Thyroid gland (tissue), 4 donors: ENCODE measurements around the gene CDH19.

Experiments used
- POLR2A ChIP-seq, 2 donors: fragments of 450-650 bp; IDR thresholded peaks; one replicate each; pipeline ENCODE4 v1.6.1; 2017; ENCODE audit warnings: antibody characterized with exemption in 2 of 2, mild to moderate bottlenecking in 2 of 2, moderate library complexity in 1 of 2
- TF ChIP-seq, protein P1 (sequence below), 6 experiments: fragments of 200-600 bp in 3 of 6; fragments of 450-650 bp in 3 of 6; sonication (generic) in 3 of 6; IDR thresholded peaks; one replicate each; pipeline ENCODE4 v1.5.1; 2016 to 2019; ENCODE audit warnings: antibody characterized with exemption in 6 of 6, mild to moderate bottlenecking in 2 of 6, inconsistent platforms in 1 of 6, moderate library complexity in 1 of 6

- TF ChIP-seq, protein P1, sequence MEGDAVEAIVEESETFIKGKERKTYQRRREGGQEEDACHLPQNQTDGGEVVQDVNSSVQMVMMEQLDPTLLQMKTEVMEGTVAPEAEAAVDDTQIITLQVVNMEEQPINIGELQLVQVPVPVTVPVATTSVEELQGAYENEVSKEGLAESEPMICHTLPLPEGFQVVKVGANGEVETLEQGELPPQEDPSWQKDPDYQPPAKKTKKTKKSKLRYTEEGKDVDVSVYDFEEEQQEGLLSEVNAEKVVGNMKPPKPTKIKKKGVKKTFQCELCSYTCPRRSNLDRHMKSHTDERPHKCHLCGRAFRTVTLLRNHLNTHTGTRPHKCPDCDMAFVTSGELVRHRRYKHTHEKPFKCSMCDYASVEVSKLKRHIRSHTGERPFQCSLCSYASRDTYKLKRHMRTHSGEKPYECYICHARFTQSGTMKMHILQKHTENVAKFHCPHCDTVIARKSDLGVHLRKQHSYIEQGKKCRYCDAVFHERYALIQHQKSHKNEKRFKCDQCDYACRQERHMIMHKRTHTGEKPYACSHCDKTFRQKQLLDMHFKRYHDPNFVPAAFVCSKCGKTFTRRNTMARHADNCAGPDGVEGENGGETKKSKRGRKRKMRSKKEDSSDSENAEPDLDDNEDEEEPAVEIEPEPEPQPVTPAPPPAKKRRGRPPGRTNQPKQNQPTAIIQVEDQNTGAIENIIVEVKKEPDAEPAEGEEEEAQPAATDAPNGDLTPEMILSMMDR (IDR thresholded peaks at IDR 0.05), result no peak
- TF ChIP-seq POLR2A (IDR thresholded peaks at IDR 0.05), result no peak
Measured at GRCh38 chr18:66457245-66457644, 146.6 kb downstream of the CDH19 start.
